K562 (cell line): ENCODE measurements around the gene CCDC27.

ENCODE experiments used
- ELF1 ChIP-seq: fragments of 200-800 bp; sonication (Bioruptor generic); IDR thresholded peaks from 2 replicates; pipeline ENCODE4 v1.6.1; 2016; ENCODE audit warnings: missing genetic modification characterization, missing compliant biosample characterization
- EP300 ChIP-seq: IDR thresholded peaks from 2 replicates; pipeline ENCODE4 v1.6.1; 2012; ENCODE audit warnings: low read length, improper control_type of control experiment
- FOXA1 ChIP-seq: fragments of 450-650 bp; IDR thresholded peaks from 2 replicates; pipeline ENCODE4 v1.6.1; 2016; ENCODE audit warnings: mild to moderate bottlenecking, borderline replicate concordance
- MAFK ChIP-seq: IDR thresholded peaks from 2 replicates; pipeline ENCODE4 v1.6.1; 2011; ENCODE audit warnings: low read length, improper control_type of control experiment
- MIER1 ChIP-seq: fragments of 450-650 bp; IDR thresholded peaks from 2 replicates; pipeline ENCODE4 v1.6.1; 2016; ENCODE audit warnings: antibody characterized with exemption, mild to moderate bottlenecking, low read depth
- NCOA4 ChIP-seq: fragments of 450-650 bp; IDR thresholded peaks from 2 replicates; pipeline ENCODE4 v1.6.1; 2018; ENCODE audit warnings: mild to moderate bottlenecking; ENCODE audit not compliant: partially characterized antibody
- NR1H2 ChIP-seq: sonication (generic); formaldehyde crosslinking; IDR thresholded peaks from 2 replicates; pipeline ENCODE4 v1.4.0; 2020; ENCODE audit warnings: mild to moderate bottlenecking, missing genetic modification reagents
- SIN3A ChIP-seq, 2 experiments: fragments of 150-350 bp in 1 of 2; IDR thresholded peaks; 2 replicates each; pipeline ENCODE4 v1.6.1; 2011 to 2016; ENCODE audit warnings: borderline replicate concordance in 2 of 2, low read depth in 2 of 2, low read length in 2 of 2, mild to moderate bottlenecking in 2 of 2, moderate library complexity in 2 of 2; ENCODE audit not compliant: control insufficient read depth in 1 of 2
- ZNF174 ChIP-seq: fragments of 250-450 bp; sonication (Bioruptor Pico); IDR thresholded peaks from 2 replicates; pipeline ENCODE4 v1.4.0; 2020; ENCODE audit warnings: mild to moderate bottlenecking
- ZZZ3 ChIP-seq: fragments of 450-650 bp; IDR thresholded peaks from 2 replicates; pipeline ENCODE4 v1.6.1; 2016; ENCODE audit warnings: antibody characterized with exemption, mild to moderate bottlenecking, moderate library complexity
- TF ChIP-seq, protein P1 (sequence below): sonication (generic); formaldehyde crosslinking; IDR thresholded peaks from 2 replicates; pipeline ENCODE4 v1.8.0; 2022; ENCODE audit warnings: missing genetic modification reagents, mild to moderate bottlenecking, borderline replicate concordance
- TF ChIP-seq, protein P2 (sequence below): fragments of 450-650 bp; IDR thresholded peaks from 2 replicates; pipeline ENCODE4 v1.6.1; 2016; ENCODE audit warnings: mild to moderate bottlenecking, moderate library complexity
- TF ChIP-seq, protein P3 (sequence below): fragments of 450-650 bp; IDR thresholded peaks from 2 replicates; pipeline ENCODE4 v1.6.1; 2016; ENCODE audit warnings: borderline replicate concordance

DNA sequence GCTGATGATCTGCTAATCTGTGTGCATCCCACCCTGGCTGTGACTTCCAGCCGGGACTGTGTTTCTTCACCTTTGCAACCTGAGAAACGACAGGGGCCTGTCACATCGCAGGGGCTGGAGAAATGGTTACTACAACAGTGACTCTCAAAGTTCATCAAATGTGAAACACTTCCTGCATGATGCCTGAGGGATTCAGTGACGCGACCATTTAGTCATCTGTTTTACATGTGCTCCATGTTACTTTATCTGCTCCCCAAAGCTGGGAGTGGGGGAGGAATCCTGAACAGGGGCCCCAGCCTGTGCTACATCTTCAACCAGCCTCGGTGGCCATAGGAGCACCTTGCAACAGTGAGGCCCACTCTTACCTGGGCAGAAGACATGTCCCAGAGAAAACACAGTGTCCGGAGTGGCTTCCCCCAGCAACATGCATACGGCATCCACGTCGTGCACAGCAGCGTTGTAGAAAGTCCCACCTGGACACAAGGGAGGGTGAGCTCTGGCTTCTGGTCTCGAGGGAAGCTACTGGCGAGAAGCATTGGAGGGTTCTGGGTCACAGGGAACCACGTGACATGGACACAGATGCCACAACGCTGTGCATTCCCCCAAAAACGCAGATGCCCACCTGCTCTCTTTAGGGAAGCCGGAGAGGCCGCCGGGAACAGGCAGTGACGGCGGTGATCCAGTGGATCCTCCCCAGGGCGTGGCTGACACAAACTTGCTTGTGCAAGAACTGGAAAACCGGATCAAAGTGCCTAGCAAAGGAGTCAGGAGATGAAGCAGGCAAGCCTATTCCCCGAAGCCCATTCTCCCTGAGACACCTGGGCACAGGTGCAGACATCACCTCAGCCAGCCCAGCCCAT is 9.6 kb upstream of the CCDC27 start:
- TF ChIP-seq NCOA4 (no peak), MAFK (no peak), ZZZ3 (no peak), FOXA1 (no peak), ZNF174 (CRISPR knock-in tag) (no peak), MIER1 (no peak), NR1H2 (no peak), EP300 (no peak), SIN3A (IDR thresholded peaks at IDR 0.05; ENCODE audit: borderline replicate concordance in 2 of 2, control insufficient read depth in 1 of 2, low read depth in 2 of 2, low read length in 2 of 2) (no peak), ELF1 (tag) (no peak)
- TF ChIP-seq, protein P1, sequence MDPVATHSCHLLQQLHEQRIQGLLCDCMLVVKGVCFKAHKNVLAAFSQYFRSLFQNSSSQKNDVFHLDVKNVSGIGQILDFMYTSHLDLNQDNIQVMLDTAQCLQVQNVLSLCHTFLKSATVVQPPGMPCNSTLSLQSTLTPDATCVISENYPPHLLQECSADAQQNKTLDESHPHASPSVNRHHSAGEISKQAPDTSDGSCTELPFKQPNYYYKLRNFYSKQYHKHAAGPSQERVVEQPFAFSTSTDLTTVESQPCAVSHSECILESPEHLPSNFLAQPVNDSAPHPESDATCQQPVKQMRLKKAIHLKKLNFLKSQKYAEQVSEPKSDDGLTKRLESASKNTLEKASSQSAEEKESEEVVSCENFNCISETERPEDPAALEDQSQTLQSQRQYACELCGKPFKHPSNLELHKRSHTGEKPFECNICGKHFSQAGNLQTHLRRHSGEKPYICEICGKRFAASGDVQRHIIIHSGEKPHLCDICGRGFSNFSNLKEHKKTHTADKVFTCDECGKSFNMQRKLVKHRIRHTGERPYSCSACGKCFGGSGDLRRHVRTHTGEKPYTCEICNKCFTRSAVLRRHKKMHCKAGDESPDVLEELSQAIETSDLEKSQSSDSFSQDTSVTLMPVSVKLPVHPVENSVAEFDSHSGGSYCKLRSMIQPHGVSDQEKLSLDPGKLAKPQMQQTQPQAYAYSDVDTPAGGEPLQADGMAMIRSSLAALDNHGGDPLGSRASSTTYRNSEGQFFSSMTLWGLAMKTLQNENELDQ (CRISPR knock-in tag), result no peak
- TF ChIP-seq, protein P2, sequence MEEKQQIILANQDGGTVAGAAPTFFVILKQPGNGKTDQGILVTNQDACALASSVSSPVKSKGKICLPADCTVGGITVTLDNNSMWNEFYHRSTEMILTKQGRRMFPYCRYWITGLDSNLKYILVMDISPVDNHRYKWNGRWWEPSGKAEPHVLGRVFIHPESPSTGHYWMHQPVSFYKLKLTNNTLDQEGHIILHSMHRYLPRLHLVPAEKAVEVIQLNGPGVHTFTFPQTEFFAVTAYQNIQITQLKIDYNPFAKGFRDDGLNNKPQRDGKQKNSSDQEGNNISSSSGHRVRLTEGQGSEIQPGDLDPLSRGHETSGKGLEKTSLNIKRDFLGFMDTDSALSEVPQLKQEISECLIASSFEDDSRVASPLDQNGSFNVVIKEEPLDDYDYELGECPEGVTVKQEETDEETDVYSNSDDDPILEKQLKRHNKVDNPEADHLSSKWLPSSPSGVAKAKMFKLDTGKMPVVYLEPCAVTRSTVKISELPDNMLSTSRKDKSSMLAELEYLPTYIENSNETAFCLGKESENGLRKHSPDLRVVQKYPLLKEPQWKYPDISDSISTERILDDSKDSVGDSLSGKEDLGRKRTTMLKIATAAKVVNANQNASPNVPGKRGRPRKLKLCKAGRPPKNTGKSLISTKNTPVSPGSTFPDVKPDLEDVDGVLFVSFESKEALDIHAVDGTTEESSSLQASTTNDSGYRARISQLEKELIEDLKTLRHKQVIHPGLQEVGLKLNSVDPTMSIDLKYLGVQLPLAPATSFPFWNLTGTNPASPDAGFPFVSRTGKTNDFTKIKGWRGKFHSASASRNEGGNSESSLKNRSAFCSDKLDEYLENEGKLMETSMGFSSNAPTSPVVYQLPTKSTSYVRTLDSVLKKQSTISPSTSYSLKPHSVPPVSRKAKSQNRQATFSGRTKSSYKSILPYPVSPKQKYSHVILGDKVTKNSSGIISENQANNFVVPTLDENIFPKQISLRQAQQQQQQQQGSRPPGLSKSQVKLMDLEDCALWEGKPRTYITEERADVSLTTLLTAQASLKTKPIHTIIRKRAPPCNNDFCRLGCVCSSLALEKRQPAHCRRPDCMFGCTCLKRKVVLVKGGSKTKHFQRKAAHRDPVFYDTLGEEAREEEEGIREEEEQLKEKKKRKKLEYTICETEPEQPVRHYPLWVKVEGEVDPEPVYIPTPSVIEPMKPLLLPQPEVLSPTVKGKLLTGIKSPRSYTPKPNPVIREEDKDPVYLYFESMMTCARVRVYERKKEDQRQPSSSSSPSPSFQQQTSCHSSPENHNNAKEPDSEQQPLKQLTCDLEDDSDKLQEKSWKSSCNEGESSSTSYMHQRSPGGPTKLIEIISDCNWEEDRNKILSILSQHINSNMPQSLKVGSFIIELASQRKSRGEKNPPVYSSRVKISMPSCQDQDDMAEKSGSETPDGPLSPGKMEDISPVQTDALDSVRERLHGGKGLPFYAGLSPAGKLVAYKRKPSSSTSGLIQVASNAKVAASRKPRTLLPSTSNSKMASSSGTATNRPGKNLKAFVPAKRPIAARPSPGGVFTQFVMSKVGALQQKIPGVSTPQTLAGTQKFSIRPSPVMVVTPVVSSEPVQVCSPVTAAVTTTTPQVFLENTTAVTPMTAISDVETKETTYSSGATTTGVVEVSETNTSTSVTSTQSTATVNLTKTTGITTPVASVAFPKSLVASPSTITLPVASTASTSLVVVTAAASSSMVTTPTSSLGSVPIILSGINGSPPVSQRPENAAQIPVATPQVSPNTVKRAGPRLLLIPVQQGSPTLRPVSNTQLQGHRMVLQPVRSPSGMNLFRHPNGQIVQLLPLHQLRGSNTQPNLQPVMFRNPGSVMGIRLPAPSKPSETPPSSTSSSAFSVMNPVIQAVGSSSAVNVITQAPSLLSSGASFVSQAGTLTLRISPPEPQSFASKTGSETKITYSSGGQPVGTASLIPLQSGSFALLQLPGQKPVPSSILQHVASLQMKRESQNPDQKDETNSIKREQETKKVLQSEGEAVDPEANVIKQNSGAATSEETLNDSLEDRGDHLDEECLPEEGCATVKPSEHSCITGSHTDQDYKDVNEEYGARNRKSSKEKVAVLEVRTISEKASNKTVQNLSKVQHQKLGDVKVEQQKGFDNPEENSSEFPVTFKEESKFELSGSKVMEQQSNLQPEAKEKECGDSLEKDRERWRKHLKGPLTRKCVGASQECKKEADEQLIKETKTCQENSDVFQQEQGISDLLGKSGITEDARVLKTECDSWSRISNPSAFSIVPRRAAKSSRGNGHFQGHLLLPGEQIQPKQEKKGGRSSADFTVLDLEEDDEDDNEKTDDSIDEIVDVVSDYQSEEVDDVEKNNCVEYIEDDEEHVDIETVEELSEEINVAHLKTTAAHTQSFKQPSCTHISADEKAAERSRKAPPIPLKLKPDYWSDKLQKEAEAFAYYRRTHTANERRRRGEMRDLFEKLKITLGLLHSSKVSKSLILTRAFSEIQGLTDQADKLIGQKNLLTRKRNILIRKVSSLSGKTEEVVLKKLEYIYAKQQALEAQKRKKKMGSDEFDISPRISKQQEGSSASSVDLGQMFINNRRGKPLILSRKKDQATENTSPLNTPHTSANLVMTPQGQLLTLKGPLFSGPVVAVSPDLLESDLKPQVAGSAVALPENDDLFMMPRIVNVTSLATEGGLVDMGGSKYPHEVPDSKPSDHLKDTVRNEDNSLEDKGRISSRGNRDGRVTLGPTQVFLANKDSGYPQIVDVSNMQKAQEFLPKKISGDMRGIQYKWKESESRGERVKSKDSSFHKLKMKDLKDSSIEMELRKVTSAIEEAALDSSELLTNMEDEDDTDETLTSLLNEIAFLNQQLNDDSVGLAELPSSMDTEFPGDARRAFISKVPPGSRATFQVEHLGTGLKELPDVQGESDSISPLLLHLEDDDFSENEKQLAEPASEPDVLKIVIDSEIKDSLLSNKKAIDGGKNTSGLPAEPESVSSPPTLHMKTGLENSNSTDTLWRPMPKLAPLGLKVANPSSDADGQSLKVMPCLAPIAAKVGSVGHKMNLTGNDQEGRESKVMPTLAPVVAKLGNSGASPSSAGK, result no peak
- TF ChIP-seq, protein P3, sequence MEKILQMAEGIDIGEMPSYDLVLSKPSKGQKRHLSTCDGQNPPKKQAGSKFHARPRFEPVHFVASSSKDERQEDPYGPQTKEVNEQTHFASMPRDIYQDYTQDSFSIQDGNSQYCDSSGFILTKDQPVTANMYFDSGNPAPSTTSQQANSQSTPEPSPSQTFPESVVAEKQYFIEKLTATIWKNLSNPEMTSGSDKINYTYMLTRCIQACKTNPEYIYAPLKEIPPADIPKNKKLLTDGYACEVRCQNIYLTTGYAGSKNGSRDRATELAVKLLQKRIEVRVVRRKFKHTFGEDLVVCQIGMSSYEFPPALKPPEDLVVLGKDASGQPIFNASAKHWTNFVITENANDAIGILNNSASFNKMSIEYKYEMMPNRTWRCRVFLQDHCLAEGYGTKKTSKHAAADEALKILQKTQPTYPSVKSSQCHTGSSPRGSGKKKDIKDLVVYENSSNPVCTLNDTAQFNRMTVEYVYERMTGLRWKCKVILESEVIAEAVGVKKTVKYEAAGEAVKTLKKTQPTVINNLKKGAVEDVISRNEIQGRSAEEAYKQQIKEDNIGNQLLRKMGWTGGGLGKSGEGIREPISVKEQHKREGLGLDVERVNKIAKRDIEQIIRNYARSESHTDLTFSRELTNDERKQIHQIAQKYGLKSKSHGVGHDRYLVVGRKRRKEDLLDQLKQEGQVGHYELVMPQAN, result no peak
